Mucosa of stomach (tissue), 1 donor: ENCODE results near the gene BPHL.
"Not testable (repeated sequence)": the region's sequence is repeated elsewhere in the genome, so short reads cannot be mapped to it uniquely, and the experiment has no call there.

Experiments used
- H3K27me3 ChIP-seq: one replicate; pipeline ENCODE4 v1.7.0; 2013; ENCODE audit warnings: mild to moderate bottlenecking, low read length; ENCODE audit not compliant: control insufficient read depth, insufficient read depth
- H3K36me3 ChIP-seq: one replicate; pipeline ENCODE4 v1.7.0; 2013; ENCODE audit warnings: low read length; ENCODE audit not compliant: control insufficient read depth, insufficient read depth
- H3K4me1 ChIP-seq: one replicate; pipeline ENCODE4 v1.7.0; 2013; ENCODE audit warnings: mild to moderate bottlenecking, low read length; ENCODE audit not compliant: control insufficient read depth, insufficient read depth
- H3K4me3 ChIP-seq: one replicate; pipeline ENCODE4 v1.7.0; 2013; ENCODE audit warnings: low read length
- H3K9ac ChIP-seq: one replicate; pipeline ENCODE4 v1.7.0; 2013; ENCODE audit warnings: mild to moderate bottlenecking, low read length, moderate library complexity
- H3K9me3 ChIP-seq: one replicate; pipeline ENCODE4 v1.7.0; 2013; ENCODE audit warnings: mild to moderate bottlenecking, low read length, moderate library complexity; ENCODE audit not compliant: control insufficient read depth
- donor health status: Pancreatic carcinoma.

The BPHL gene

DNA sequence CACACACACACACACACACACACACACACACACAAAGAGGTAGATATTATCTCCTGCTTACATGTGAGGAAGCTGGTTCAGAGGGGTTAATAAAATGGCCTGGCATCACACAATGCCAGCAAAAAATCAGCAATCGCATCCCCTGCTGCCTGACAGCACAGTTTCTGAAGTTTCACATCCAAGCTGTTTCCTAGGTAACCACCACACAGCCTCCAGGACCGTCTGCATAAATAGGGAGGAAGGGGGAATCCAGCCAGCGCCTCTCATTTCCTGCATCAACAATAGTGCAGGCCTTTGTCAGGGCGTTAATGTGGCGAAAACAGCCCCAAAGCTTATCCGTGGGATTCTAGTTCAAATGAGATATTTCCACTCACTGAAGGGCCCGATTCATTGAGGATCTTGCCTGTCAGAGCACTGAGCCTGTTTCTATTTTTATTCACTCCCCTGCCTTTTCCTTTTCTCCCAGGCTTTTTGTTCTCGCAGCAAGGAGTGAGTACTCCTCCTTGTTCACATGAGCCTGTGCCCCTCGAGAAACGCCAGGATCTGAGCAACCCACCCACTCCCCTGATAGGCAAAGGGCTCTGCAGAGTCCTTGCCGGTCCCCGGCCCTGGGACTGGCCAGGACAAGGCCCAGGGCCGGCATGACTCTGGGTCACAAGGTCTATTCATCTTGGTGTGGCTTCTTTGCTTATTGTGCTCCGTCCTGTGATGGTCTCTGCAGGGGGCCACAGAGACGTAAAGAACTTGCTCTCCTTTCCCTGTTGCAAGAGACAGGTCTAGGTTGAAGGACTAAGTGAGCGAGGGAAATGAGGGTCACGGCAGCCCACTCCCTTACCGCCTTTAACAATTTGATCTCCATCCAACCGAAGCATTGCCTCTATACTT, 76.3 kb downstream of the BPHL start:
- no peaks in the 10 kb centered on the region for H3K4me1 ChIP-seq
- no peaks in the 10 kb centered on the region for H3K27me3 ChIP-seq
- H3K9ac ChIP-seq: no peak overlapping the region
- H3K9me3 ChIP-seq: no peaks in the 10 kb centered on the region
- H3K4me3 ChIP-seq: no peak overlapping the region
- H3K36me3 ChIP-seq: no peaks in the 10 kb centered on the region

DNA sequence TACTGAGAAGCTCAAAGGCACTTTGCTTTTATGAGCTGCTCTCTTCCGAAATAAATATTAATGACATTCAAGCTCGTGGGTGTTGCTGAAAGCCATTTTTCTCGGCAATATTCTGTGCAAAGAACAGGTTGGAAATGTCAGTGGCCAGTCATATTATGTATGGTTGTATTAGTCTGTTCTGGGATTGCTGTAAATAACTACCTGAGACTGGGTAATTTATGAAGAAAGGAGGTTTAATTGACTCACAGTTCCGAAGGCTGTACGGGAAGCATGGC, 76.8 kb downstream of the BPHL start:
- no peak overlapping the region for H3K4me3 ChIP-seq
- H3K36me3 ChIP-seq: no peaks in the 10 kb centered on the region
- no peak overlapping the region for H3K9ac ChIP-seq
- no peaks in the 10 kb centered on the region for H3K9me3 ChIP-seq
- H3K4me1 ChIP-seq: no peaks in the 10 kb centered on the region
- H3K27me3 ChIP-seq: no peaks in the 10 kb centered on the region

DNA sequence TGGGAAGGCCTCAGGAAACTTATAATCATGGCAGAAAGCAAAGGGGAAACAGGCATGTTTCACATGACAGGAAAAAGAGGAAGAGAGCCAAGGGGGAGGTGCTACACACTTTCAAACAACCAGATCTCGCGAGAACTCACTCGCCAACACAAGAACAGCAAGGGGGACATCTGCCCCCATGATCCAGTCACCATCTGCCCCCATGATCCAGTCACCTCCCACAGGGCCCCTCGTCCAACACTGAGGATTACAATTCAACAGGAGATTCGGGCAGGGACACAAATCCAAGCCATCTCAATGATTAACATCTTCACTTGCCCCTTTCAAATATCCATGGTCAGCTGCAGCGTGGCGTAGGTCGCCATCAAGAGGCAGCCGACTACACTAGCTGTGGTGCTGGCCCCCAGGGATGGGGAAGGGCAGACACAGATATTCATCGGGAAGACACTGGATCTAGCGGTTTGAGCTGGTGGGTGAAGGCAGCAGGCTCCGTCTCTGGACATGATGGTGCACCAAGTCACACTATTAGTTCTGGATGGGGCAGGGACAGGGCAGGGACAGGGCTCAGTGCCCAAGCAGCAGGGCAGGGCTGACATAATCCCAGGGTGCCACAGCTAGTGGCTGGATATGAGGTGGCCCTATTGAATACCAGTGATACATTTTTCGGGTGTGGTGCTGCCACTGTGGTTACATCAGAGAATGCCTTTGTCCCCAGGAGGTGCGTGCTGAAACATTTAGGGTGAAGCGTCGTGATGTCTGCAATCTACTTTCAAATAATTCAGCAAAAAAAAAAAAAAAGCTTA, 77.4 kb downstream of the BPHL start:
- Histone ChIP-seq H3K9ac (no peak overlapping the region), H3K9me3 (no peaks in the 10 kb centered on the region), H3K4me1 (no peaks in the 10 kb centered on the region), H3K36me3 (no peaks in the 10 kb centered on the region), H3K4me3 (no peak overlapping the region), H3K27me3 (no peaks in the 10 kb centered on the region)

DNA sequence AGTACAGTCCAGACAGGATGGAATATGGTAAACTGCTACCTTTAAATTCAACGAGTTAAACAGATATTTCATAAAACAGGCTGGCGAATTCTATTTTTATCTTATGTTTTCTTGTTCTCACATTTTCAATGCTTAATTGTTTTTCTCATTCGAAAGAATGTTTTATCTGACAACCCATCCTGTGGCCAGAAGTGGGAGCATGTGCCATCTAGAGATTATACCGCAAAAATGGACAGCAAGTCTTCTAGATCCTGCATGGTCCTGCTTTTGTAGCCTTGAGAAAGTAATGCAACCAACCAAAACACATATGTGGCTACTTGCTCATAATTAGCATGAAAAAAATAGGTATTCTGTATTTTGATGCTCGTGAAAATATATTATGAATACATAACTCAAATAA, 78.3 kb downstream of the BPHL start:
- H3K9ac ChIP-seq: no peak overlapping the region
- H3K36me3 ChIP-seq: no peaks in the 10 kb centered on the region
- H3K9me3 ChIP-seq: no peaks in the 10 kb centered on the region
- H3K4me1 ChIP-seq: no peaks in the 10 kb centered on the region
- H3K4me3 ChIP-seq: no peak overlapping the region
- no peaks in the 10 kb centered on the region for H3K27me3 ChIP-seq

DNA sequence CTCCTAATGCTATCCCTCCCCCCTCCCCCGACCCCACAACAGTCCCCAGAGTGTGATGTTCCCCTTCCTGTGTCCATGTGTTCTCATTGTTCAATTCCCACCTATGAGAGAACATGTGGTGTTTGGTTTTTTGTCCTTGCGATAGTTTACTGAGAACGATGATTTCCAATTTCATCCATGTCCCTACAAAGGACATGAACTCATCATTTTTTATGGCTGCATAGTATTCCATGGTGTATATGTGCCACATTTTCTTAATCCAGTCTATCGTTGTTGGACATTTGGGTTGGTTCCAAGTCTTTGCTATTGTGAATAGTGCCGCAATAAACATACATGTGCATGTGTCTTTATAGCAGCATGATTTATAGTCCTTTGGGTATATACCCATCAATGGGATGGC, 79.2 kb downstream of the BPHL start:
- H3K9ac ChIP-seq, H3K4me1 ChIP-seq, H3K9me3 ChIP-seq, H3K36me3 ChIP-seq, H3K27me3 ChIP-seq, H3K4me3 ChIP-seq: not testable (repeated sequence)

DNA sequence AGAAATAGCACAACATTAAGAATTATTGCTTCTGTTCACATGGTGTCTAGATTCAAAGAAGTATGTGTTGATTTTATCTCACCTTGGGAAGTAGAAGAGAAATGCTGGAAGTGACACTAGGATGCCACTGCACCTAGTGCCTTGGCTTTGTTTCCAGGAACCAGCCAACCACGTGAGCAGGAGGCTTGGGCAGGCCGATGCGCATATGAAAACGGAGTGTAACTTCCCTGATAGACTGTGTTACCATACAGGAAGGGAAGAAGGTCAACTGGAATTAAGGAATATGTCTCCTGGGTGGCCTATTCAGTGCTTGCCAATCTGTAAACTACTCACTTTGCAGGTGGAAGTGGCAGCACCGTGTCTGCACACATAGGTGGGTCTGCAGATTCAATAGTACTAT, 80.9 kb downstream of the BPHL start:
- H3K9ac ChIP-seq: no peak overlapping the region
- H3K4me3 ChIP-seq: no peak overlapping the region
- H3K4me1 ChIP-seq: no peaks in the 10 kb centered on the region
- no peaks in the 10 kb centered on the region for H3K27me3 ChIP-seq
- H3K9me3 ChIP-seq: no peaks in the 10 kb centered on the region
- no peaks in the 10 kb centered on the region for H3K36me3 ChIP-seq

DNA sequence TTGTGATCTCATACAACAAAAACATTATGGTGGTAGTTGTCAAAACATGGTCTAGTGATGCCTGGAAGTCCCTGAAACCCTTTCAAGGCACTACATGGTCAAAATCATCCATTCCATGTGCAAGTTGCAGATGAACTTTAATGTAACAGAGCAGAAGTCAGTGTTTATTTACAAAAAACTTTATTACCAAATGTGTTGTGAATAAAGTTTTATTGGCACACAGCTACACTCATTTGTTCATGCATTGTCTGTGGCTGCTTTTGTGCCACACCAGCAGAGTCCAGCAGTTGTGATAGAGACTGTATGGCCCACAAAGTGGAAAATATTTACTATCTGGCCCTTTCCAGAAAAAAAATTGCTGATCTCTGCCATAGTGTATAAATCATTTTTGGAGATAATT, 82.2 kb downstream of the BPHL start:
- Histone ChIP-seq H3K4me3 (no peak overlapping the region), H3K36me3 (no peaks in the 10 kb centered on the region), H3K27me3 (no peaks in the 10 kb centered on the region), H3K9me3 (no peaks in the 10 kb centered on the region), H3K9ac (no peak overlapping the region), H3K4me1 (no peaks in the 10 kb centered on the region)

DNA sequence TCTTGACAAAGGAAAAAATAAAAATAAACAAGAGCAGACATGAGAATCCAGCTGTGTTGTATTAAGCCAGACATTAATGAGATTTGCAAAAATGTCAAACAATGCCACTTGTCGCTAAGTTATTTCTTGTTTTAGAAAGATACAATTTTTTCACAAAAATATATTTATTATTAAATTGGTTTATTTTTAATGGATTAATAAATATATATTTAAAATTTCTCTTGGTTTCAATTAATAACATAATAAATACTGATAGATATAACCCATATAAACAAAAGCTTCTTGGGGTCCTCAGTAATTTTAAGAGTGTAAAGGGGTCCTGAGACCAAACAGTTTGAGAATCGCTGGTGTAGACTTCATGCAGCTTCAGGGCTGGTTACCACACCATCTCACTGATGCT, 82.9 kb downstream of the BPHL start:
- no peaks in the 10 kb centered on the region for H3K27me3 ChIP-seq
- H3K36me3 ChIP-seq: no peaks in the 10 kb centered on the region
- H3K4me1 ChIP-seq: no peaks in the 10 kb centered on the region
- no peak overlapping the region for H3K9ac ChIP-seq
- H3K4me3 ChIP-seq: no peak overlapping the region
- H3K9me3 ChIP-seq: no peaks in the 10 kb centered on the region
